DMS 273 (cell line): Measurements from ENCODE around the gene SWSAP1.
"Not testable (repeated sequence)": the region's sequence is repeated elsewhere in the genome, so short reads cannot be mapped to it uniquely, and the experiment has no call there.

Source experiments
- DNase-seq: peaks from one replicate; lab custom pipeline; 2025; ENCODE audit not compliant: unreplicated experiment; lab: John Stamatoyannopoulos, UW

The SWSAP1 gene

GRCh38 chr19:11378319-11379189, 4.1 kb downstream of the SWSAP1 start:
- peak; percentile 64 for DNase-seq

GRCh38 chr19:11379269-11379845, 4.9 kb downstream of the SWSAP1 start:
- DNase-seq = not testable (repeated sequence)

DNA sequence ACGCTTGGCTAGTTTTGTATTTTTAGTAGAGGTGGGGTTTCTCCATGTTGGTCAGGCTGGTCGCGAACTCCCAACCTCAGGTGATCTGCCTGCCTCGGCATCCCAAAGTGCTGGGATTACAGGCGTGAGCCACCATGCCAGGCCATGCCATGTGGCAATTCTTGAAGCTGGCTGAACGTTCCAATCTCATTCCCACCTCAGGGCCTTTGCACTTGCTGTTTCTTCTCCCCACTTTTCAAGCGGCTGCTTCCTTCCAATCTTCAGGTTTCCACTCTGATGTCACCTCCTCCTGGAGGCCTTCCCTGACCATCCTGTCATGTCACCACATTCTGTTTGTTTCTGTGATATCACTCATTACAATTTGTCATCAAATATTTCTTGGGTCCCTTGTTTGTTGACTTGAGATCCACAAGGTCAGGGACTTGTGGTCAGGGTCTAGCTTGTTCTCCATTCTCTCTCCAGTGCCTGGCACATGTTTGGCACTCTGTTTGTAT, 5.4 kb downstream of the SWSAP1 start:
- no peak for DNase-seq

- peak; percentile 98 for DNase-seq
Observed at GRCh38 chr19:11380653-11381537, 6.4 kb downstream of the SWSAP1 start.

- peak; percentile 72 for DNase-seq
Observed at GRCh38 chr19:11382898-11383705, 8.6 kb downstream of the SWSAP1 start.

DNA sequence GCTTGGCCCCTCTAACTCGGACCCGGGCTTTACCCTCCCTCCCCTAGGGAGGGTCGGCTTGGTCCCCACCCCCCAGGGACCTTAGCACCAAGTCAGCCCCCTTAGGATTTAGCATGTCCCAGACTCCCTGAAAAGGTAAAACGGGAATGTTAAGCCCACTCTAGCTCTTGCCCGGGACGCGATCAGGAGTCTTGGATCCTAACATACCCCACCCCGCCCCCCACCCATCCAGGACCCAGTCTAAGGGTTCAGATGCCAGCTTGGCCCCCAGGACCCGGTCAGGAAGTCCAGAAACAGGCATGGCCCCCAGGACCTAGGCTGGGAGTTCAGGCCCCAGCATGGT, 9.2 kb downstream of the SWSAP1 start:
- no peak for DNase-seq

- DNase-seq = no peak
Observed at GRCh38 chr19:11384778-11385129, 10.3 kb downstream of the SWSAP1 start.

DNA sequence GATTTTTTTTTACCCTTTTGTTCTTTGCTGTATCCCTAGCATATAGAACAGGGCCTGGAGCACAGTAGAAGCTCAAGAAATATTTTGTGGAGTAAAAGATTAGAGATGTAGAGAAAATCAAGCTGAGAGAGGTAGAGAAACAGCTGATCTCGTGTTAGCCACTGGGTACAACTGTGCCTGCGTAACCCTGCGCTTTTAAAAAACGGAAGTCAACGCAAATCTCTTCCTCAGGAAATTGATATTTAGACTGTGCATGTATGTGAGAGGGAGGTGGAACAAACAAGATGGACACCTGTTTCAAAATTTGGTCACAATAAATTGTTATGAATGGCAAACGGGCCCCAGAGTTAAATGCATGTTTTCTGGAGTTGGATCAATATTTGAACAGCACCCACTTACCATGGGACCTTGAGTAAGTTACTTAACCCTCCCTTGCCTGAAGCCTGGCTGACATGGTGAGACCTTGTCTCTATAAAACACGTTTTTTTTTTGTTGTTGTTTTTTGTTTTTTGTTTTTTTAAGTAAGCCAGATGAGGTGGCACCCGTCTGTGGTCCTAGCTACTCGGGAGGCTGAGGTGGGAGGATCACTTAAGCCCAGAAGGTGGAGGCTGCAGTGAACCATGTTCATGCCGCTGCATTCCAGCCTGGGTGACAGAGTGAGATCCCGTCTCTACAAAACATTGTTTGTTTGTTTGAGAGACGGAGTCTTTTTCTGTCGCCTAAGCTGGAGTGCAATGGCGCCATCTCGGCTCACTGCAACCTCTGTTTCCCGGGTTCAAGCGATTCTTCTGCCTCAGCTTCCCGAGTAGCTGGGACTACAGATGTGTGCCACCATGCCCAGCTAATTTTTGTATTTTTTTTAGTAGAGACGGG, 12.9 kb downstream of the SWSAP1 start:
- no peak for DNase-seq

- DNase-seq = no peak
Observed at GRCh38 chr19:11390359-11390758, 15.9 kb downstream of the SWSAP1 start.

DNA sequence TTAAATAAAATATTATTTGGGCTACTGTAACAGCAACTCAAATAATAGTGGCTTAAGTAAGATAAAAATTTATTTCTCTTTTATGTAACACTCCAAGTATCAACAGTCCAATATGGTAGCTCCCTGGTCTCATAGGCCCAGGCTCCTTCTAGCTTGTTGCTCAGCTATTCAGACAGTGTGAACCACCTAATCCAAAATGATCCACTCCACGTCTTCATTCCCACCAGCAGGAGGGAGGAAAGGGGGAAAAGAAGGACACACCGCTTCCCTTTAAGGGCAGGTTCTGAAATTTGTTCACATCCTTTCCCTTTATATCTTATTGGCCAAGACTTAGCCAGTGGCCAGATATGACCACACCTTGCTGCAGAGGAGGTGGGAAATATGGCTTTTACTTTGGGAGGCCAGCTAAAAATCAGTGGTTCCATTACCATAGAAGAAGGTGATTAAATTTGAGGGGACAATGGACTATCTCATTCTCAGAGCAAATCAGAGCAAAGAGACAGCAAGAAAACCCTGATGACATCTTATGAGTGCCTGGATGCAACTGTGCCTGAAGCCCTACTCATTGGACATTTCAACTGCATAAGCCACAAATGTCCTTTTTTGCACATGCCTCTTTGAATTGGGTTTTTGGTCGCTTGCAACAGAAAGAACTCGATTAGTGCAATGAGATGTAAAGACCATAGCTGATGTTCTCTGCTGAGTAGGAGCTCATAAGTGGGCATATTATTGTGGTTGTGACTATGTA, 16.6 kb downstream of the SWSAP1 start:
- no peak for DNase-seq

DNA sequence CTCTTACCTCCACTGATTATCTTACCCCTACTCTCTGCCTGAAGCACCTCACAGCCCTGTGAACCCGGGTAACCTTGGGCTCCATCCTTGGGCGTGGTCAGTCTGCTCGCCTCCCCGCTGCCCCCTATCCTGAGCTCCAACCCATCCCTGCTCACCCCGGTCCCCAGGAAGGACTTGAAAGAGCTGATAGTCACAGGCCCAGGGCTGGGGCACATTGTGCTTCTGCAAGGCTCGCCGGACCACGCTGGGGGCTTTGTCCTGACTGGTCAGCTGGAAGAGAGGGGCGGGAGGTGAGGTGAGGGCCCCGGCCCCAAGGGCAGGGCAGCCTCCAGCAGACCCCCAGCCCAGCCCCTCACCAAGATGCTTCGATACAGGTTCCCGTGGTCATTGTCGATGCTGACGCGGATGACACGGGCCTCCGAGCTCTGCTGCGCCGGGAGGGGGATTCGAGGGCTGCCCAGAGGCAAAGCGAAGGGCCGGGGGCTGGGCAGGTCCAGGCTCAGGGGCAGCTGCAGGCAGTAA, 22.7 kb downstream of the SWSAP1 start:
- DNase-seq = no peak

DNA sequence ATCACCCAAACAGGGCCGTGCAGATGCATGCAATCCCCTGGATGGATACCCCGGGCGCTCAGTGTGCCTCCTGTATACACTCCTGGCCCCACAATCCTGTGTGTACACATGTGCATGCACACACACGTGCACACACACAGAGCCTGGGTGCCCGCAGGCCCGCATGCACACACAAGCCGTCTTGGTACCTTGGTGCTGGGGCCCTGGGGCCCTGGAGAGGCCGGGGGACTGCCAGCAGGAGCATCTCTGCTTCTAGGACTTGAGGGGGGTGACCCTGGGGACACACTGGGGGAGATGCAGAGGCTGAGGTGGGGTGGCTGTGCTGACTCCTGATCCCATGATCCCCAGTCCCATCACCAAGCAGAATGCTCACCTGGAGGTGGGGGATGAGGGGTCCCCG, 25.2 kb downstream of the SWSAP1 start:
- DNase-seq = no peak

DNA sequence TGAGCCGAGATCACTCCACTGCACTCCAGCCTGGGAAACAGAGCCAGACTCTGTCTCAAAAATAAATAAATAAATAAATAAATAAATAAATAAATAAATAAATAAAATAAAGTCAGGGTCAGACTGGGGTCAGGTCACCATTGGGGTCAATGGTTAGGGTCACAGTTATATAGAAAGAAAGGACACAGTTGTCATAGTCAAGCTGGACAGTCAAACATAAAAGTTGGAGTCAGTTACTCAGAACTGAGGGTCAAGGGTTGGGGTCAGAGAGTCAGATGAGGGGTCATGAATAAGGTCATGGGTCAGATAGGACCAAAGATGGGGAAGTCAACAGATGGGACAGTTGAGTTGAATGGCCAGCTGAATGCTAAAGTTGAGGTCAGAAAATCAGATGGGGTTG, 26.3 kb downstream of the SWSAP1 start:
- no peak for DNase-seq

DNA sequence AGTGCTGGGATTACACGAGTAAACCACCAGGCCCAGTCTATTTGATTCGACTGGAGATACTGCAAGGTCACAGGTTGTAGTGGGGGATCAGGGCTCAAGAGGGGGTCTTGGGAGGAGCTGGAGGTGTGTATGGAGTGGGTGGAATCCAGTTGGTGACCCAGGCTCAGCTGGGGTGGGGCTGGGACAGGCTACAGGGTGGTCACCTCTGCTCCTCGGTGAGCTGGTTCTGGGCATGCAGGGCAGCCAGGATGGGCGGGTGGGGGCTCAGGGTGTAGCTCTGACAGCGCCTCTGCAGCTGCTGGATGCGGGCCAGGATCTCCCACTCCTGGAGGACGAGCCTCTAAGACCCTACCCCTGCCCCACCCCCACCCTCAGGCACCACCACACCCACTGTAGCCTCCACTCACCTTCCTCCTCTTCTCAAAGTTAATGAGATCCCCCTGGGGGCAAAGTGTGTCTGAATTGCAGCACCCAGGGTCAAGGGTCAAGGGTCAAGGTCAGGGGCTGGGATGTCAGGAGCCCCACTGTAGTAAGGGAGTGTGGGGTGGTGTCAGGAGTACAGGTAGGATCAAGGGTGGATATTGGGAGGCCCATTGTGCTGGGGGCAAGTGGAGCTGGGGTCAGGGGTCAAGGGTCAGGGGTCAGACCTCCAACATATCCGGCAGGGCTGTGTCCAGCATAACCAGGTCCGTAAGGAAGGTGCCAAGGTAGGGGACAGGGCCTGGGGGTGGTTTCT, 27.5 kb downstream of the SWSAP1 start:
- no peak for DNase-seq

DNA sequence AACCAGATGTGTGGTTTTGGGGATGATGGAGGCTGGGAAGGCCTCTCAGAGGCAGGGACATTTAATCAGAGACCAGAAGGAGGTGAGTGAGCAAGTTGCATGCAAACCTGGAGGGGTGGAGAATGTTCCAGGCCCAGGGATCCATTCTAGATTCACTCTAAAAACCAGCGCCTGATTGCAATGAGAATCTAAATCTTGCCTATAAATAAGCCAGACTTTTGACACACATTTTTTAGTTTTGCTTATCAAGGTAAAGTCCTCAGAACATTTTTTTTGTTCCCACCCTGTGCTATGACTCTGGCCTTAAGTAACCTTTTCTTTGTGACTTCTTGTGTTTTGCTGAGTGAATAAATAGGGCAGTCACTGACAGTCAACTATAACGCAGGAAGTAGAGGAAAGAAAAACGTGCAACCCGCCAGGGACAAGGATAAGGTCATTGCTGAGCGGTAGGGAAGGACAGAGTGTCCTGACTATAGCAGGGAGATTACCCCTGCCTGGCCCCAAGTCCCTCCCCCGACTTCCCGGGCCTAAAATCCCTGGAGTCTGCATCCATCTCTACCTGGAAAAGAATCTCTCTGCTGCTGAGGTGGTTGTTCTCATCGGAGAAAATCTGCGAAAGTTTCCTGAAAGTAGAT, 30.2 kb downstream of the SWSAP1 start:
- no peak for DNase-seq

- DNase-seq = no peak
Observed at GRCh38 chr19:11405846-11406643, 31.6 kb downstream of the SWSAP1 start.

GRCh38 chr19:11406703-11407236, 32.3 kb downstream of the SWSAP1 start:
- not testable (repeated sequence) for DNase-seq
